ENCODE results near the gene DECR2.
A peak's percentile ranks its signal among the peaks of the same experiment; 100 is the strongest.
"Not testable (repeated sequence)": the region's sequence is repeated elsewhere in the genome, so short reads cannot be mapped to it uniquely, and the experiment has no call there.

The DECR2 gene

DNA sequence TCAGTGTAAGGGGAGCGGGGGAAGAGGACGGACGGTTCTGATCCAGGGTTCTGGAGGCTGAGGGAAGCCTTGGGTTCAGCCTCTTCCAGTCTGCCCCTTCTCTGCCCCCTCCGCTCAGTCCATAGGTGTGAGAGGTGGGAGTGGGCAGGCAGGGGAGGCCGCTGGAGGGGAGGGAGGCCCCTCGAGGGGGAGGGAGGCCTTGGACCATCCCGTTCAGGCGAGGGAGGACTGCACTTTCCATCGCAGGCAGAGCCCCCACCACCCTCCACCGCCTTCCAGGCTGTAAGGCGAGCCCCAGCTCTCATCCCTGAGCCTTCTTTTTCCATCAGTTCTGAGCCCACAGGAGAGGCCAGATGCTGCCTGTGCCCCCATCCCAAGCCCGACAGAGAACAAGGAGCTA lies 44.9 kb upstream of the DECR2 start:
- no peak overlapping the region for H3K4me3 ChIP-seq (replicated peaks; ENCODE audit: low read depth, low read length)
- no peak for DNase-seq (ENCODE audit: extremely low read depth, low read depth)
- TF ChIP-seq CTCF (IDR thresholded peaks at IDR 0.05; ENCODE audit: low read depth, low read length, missing control alignments), result no peak

DNA sequence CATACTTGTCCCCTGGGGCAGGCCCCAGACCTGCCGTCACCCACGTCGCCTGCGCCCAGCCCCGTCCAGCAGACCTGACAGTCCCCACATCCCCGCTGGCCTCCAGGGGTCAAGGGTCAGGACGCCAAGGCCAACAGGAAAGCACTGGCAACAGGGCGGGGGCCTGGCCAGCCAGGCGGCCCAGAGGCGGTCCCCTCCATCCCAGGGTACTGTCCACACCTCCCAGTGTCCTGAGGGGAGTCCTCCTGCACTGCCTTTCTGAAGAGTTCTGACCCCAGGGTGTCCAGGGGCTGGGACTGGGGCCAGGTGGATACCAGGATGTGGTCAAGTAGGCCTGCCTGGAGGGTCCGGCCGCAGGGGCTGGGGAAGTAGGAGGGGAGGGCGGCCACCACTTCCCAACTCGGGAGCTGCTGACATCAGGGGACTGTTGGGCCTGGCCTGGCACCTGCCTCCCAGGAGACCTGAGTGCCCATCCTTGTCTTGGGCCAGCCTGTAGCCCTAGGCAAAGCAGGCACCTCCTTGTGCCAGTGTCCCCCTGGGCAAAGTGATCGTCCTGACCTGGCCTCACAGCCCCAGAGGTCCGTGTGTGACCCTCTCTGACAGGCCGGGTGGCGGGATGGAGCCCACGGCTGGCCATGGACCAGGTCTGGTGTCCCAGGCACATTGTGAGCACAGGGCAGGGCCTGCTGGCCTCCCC lies 42.5 kb upstream of the DECR2 start:
- TF ChIP-seq CTCF (IDR thresholded peaks at IDR 0.05; ENCODE audit: low read depth, low read length, missing control alignments), result no peak
- DNase-seq (ENCODE audit: extremely low read depth, low read depth), result no peak
- H3K4me3 ChIP-seq (replicated peaks; ENCODE audit: low read depth, low read length), result no peak overlapping the region

- no peak for TF ChIP-seq CTCF (IDR thresholded peaks at IDR 0.05; ENCODE audit: low read depth, low read length, missing control alignments)
- DNase-seq (ENCODE audit: extremely low read depth, low read depth), result no peak
- H3K4me3 ChIP-seq (replicated peaks; ENCODE audit: low read depth, low read length), result no peak overlapping the region
Observed at GRCh38 chr16:359871-360697, 41.6 kb upstream of the DECR2 start.

DNA sequence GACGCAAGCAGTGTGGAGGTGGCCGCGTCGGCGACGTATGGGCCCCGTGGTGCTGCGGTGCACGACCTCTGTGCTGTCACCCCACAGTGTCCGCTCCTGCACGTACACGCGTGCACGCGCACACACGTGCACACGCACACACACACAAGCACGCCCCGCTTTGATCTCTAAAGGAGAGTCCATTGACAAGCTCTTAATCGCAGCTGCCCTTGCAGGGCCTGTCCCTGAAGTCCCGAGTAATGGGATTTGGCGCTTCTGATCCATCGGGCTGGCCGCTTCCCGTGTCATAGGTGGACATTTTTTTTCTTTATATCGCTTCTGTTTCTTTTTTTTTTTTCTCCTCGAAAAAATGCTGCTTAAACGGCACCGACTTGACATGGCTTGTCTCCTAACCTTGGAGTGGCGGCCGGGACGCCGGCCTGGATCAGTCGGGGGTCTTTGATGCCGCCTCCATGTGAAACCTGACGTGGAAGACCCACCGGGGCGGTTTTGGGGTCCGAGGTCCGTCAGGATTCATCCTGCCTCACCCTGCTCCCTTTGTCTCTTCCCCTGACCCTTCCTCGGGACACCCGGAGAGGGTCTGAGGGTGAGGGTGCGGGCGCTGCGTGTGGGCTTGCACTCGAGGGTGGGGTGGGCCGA lies 40.9 kb upstream of the DECR2 start:
- no peak for DNase-seq (ENCODE audit: extremely low read depth, low read depth)
- no peak overlapping the region for H3K4me3 ChIP-seq (replicated peaks; ENCODE audit: low read depth, low read length)
- TF ChIP-seq CTCF (IDR thresholded peaks at IDR 0.05; ENCODE audit: low read depth, low read length, missing control alignments), result no peak

GRCh38 chr16:361341-361871 lies 40.3 kb upstream of the DECR2 start:
- TF ChIP-seq CTCF (IDR thresholded peaks at IDR 0.05; ENCODE audit: low read depth, low read length, missing control alignments), result no peak
- DNase-seq (ENCODE audit: extremely low read depth, low read depth), result no peak
- H3K4me3 ChIP-seq (replicated peaks; ENCODE audit: low read depth, low read length), result no peak overlapping the region

DNA sequence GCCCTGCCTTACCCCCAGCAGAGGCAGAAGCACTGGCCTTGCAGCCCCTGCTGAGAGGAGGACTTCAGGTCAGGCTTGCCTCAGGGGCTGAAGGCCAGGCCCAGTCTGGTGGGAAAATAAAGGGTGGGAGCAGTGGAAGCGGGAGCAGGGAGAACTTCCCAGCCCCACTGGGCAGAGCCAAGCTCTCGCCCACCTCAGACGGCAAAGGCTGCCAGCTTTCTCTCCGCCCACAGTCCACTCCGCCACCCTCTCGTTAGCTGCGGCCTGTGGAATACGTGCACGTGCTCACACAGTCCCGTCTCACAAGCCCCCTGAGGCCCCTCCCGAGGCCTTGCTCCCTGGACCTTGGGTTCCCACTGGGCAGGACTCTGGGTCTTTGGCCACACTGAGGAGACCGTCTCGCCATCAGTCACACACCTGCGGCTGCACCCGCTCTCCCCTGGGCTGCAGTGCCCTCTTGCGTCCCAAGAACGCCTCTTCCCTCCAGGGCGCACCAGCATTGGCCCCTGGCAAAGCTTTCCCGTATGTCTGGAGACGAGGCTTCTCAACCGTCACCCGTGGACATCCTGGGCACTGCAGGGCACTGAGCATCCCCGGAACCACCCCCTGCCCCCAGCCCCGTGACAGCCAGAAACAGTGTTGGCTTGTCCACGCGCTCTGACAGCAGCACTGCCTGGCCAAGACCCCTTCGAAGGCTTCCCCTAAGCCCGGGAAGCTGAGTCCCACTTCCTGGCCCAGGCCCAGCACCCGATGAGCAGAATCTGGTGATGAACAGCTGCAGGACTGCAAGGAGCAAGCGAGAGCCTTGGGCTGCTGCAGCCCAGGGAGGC lies 39.6 kb upstream of the DECR2 start:
- peak; percentile 37 for DNase-seq (ENCODE audit: extremely low read depth, low read depth)
- peak; percentile 85 for TF ChIP-seq CTCF (IDR thresholded peaks at IDR 0.05; ENCODE audit: low read depth, low read length, missing control alignments)
- no peak overlapping the region for H3K4me3 ChIP-seq (replicated peaks; ENCODE audit: low read depth, low read length)

GRCh38 chr16:362702-362999 lies 39.0 kb upstream of the DECR2 start:
- DNase-seq (ENCODE audit: extremely low read depth, low read depth); H3K4me3 ChIP-seq (replicated peaks; ENCODE audit: low read depth, low read length): not testable (repeated sequence)
